ENCODE results near the gene CNRIP1.
A peak's percentile ranks its signal among the peaks of the same experiment; 100 is the strongest.
"Not testable (repeated sequence)": the region's sequence is repeated elsewhere in the genome, so short reads cannot be mapped to it uniquely, and the experiment has no call there.

CNRIP1 gene

GRCh38 chr2:68340226-68341061 lies 20.7 kb upstream of the CNRIP1 start:
- DNase-seq, result no peak

- no peak for DNase-seq
Observed at GRCh38 chr2:68336192-68336591, 16.4 kb upstream of the CNRIP1 start.

DNA sequence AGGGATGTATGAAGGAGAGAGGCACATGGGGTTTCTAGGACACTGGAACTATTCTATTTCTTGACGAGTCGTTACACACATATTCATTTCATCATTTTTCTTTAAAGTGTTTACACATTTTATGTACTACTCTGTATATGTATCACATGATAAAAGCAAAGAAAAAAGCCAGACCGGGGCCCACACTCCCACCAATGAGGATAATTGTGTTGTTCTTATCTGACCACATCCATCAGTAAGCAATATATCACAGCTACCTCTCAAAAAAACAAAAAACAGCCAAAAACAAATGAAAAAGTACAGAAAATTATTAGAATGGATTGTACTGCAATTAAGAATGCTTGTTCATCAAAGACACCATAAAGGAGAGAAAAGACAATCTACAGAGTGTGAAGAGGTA lies 14.2 kb upstream of the CNRIP1 start:
- no peak for DNase-seq

DNA sequence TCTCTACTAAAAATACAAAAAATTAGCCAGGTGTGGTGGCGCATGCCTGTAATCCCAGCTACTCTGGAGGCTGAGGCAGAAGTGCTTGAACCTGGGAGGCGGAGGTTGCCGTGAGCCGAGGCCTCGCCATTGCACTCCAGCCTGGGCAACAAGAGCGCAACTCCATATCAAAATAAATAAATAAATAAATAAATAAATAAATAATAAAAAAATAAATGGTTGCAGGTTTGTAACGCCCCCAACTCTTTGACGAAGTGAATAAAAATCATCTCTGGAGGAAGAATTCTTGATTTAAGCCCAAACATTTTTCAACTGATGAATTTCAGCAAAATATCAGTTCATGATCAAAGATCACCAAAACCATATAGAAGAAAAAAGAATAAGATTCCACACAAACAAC lies 13.3 kb upstream of the CNRIP1 start:
- no peak for DNase-seq

GRCh38 chr2:68330691-68331090 lies 10.9 kb upstream of the CNRIP1 start:
- peak in 1 of 2 donors; percentile 10 for DNase-seq

DNA sequence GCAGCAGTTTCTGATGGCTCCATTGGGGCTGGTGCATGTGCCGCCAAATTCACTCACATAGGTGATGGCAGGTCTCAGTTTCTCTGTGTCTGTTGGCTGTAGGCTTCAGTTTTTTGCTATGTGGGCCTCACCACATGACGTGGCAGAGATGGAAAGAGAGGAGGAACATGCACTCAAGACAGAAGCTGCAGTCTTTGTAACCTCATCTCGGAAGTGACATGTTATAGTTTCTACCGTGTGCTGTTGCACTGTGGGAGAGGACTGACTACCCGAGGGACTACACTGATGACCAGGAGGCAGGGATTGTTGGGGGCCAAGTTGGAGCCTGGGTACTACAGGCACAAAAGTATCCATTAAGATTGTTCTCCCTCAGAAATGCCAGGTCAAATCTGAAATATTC lies 9.2 kb upstream of the CNRIP1 start:
- no peak for DNase-seq

- DNase-seq, result no peak
Observed at GRCh38 chr2:68325056-68325455, 5.3 kb upstream of the CNRIP1 start.

GRCh38 chr2:68320118-68320641 lies 431 bp upstream of the CNRIP1 start:
- DNase-seq, result peak; percentile 24 to 27

- DNase-seq, result peak in 1 of 2 donors; percentile 29
Observed at GRCh38 chr2:68318914-68319397, 793 bp downstream of the CNRIP1 start.

DNA sequence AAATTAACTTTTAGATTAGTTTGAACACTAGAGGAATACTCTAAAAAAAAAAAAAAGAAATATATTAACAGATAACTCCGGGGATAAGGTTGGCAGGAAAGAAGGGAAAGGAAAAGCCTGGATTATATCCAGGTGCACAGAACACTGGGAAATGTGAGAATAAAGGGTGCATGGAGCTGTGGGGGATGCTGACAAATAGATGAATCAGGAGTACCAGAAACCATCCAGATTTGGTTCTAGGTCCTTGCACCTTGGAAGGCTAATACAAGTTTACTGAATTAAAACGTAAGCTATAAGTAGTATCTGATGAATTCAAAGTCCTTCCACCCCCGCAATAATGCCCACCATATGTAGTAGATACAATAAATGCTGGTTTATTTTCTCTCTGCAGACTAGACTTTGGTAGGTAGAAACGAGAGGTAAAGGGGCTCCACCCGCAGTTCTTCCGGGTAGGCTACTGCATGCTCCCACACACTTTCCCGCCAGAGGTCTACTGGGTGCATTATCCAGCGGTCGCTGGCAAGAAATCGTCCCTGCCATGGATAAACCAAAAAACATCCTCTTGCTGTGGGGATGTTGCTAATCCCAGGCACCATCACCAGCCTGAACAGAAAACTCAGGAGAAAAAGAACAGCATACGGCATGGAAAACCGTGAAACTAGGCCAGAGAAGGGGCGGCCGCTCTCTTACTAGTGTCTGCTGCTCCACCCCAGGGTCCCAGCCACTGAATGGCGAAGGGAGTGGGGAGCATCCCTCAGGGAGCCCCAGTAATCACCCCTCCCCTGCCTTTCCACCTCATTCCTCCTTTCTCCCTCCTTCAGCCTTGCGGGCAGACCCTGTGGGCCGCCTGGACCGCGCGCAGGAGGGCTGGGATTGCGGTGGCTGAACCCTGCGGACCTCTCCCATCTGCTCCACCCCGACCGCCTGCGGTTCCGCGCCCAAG lies 1.5 kb downstream of the CNRIP1 start:
- DNase-seq, result no peak

DNA sequence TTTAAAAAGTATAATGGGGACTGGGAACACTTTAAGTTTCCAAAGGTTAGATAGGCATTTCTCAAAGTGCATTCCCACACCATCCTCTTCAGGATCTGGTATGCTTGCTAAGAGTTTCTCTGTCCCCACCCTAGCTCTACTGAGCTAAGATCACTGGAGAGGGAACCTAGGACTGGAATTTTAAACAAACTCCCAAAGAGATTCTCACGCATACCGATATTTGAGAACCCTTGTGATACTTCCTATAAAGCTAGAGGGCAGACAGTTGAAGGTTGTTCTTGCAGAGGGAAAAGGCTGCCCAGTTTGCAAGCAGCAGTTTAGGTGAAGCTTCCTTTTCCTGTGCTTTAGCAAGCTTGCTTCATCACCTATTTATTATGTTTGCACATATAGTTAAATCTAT lies 3.6 kb downstream of the CNRIP1 start:
- no peak for DNase-seq

DNA sequence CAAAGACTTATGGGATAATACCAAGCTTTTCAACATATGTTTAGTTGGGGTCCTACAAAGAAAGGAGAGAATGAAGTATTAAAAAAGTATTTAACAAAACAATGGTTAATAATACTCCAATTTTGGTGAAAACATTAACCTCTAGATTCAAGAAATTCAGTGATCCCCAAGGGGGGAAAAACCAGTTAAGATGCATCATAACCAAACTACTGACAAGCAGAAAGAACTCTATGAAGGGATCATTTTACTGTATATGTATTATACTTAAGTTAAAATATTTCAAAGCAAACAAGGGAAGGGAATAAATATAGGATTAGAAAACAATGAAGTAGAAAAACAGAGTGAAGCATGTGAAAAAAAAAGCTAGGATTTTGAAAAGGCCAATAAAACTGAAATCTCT lies 8.7 kb downstream of the CNRIP1 start:
- DNase-seq, result no peak

- no peak for DNase-seq
Observed at GRCh38 chr2:68309426-68309825, 10.3 kb downstream of the CNRIP1 start.

- not testable (repeated sequence) for DNase-seq
Observed at GRCh38 chr2:68303902-68304272, 15.9 kb downstream of the CNRIP1 start.

GRCh38 chr2:68303033-68303901 lies 16.5 kb downstream of the CNRIP1 start:
- no peak for DNase-seq

DNA sequence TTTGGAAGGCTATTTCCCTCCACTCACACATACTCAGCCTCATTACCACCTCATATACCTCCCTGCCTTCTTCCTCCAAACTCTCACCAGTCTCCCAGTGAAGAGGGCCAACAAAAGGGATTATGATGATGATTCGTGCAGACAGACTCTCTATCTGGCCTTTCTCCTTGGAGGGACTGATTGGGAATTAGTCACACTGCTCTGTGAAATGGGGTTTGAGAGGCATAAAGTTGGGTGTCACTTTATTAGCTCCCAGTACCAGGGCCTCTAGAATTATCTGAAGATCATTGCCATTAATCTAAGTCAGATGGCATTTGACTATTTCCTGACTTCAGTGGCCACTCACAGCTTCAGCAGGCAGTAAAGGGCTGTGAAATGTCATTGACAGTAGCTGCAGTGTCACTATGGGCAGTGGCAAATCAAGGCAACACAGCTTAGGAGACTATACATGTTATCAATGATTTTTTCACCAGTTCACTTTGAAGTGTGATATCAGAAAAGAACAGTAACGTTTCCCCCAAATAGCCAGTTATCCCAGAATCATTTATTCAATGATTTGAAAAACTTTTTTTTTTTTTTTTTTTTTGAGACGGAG lies 17.4 kb downstream of the CNRIP1 start:
- no peak for DNase-seq

DNA sequence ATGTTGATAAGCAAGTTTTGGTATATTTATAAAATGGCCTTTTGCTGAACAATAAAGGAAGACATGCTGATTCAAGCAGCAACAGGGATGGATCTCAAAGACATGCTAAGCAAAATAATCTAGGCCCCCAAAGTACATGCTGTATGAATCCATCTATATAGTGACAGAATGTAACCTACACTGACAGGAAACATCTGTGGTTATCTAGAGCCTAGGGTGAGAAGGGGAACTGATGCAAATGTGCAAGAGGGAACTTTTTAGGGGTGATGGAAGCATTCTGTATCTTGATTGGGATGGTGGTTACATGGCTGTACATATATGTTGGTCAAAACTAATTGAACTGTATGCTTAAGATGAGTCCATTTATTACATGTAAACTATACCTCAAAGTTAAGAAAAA lies 24.2 kb downstream of the CNRIP1 start:
- no peak for DNase-seq

DNA sequence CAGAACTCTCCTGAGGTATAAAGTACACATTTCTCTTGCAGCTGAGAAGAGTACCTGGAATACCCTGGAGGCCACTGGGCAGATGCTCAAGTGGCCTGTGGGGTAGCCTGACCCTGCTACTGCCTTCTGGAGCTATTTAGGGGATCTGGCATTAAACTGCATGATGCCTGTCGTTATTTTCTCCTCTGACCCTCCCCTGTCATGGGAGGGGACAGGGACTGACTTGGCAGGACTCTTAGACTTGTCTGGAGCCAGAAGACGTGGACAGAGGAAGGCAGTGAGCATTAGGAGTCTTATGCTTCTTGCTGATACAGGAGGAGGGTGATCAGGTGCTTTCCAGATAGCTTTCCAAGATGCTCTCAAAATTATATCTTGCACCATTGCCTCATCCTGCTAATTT lies 24.8 kb downstream of the CNRIP1 start:
- no peak for DNase-seq

DNA sequence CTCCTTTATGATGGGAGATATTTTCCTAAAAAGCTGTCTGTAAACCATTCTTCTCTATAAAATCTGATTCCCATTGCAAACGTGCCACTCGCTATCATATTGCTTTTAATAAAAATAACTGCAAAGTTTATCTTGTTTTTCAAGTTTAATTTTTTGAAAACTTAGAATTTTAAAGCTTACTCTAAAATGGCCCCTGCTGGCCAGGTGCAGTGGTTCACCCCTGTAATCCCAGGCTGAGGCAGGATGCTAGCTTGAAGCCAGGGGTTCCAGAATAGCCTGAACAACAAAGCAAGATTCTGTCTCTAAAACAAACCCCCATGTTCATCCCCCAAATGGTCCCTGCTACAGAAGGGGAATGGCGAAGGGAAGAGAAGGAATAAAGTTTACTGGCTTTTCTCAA lies 25.6 kb downstream of the CNRIP1 start:
- no peak for DNase-seq

DNA sequence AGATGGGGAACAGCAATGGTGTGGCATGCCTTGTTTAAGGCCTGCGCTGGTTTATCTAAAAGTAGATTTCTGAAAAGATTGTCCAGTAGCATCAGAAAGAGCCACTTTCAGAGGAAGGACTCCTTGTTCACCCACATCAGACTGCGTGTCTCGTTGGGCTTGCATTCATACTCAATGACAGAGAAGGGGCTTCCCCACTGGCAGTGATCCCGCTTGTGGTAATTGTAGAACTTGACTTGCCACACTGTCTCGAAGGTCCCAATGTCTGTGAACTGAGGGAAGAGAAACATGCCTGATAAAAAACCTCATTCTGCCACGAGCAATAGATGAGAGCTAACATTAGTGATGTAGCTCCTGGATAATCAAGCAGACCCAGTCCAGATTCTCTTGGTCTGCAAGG lies 26.0 kb downstream of the CNRIP1 start:
- DNase-seq, result no peak

GRCh38 chr2:68293024-68293423 lies 26.7 kb downstream of the CNRIP1 start:
- no peak for DNase-seq

GRCh38 chr2:68292108-68292710 lies 27.5 kb downstream of the CNRIP1 start:
- peak in 1 of 2 donors; percentile 31 for DNase-seq

All from inflammatory macrophage treated with lipopolysaccharide for 1 hour (primary cell).